Thoracic aorta (tissue), 2 donors: ENCODE data around the gene SLC24A3. TPM values are rescaled to one million over a fixed set of nuclear protein-coding genes. Genes with fewer than 3 reads are reported as not detected.

Experiments used
- ATAC-seq: fragments of 150-250 bp; one replicate; pipeline ENCODE4 v1.8.0; 2017; ENCODE audit warnings: low read depth; ENCODE audit not compliant: insufficient number of reproducible peaks, low FRiP score
- DNase-seq: peaks from one replicate; pipeline ENCODE4 v3.0.0-alpha.2; 2020; ENCODE audit warnings: low spot score
- H3K27ac ChIP-seq, 2 donors: fragments of 200-600 bp; sonication (generic); 1 replicate in 1 of 2; 2 replicates in 1 of 2; pipeline ENCODE4 v1.5.1; 2016; ENCODE audit warnings: mild to moderate bottlenecking in 2 of 2, moderate library complexity in 2 of 2
- H3K27me3 ChIP-seq: fragments of 200-600 bp; sonication (generic); replicated peaks from 2 replicates; pipeline ENCODE4 v1.6.0; 2016; ENCODE audit warnings: mild to moderate bottlenecking; ENCODE audit not compliant: insufficient read depth
- H3K36me3 ChIP-seq: fragments of 200-600 bp; sonication (generic); one replicate; pipeline ENCODE4 v1.5.1; 2016
- H3K4me1 ChIP-seq, 2 donors: fragments of 200-600 bp; sonication (generic); 1 replicate in 1 of 2; 2 replicates in 1 of 2; pipeline versions ENCODE4 v1.5.1 to v1.6.0; 2016; ENCODE audit warnings: low read depth in 2 of 2, mild to moderate bottlenecking in 1 of 2; ENCODE audit not compliant: control insufficient read depth in 1 of 2
- H3K4me3 ChIP-seq: fragments of 200-600 bp; sonication (generic); 2 replicates; pipeline ENCODE4 v1.5.1; 2016; ENCODE audit warnings: mild to moderate bottlenecking
- H3K9me3 ChIP-seq: fragments of 200-600 bp; sonication (generic); 2 replicates; pipeline ENCODE4 v1.5.1; 2016
- total RNA-seq, 2 donors: library from RNA; depleted of rRNA; stranded (reverse); fragments of >200 nt; gene quantifications; one replicate each; pipeline versions ENCODE4 v1.1.0 to v1.2.3, GENCODE V29; 2016
- TF ChIP-seq, protein P1 (sequence below): fragments of 200-600 bp; sonication (generic); IDR thresholded peaks from one replicate; pipeline ENCODE4 v1.5.1; 2019; ENCODE audit warnings: antibody characterized with exemption

SLC24A3 gene
- total RNA-seq, 2 donors from 2014 or later: 8.3 to 31.4 TPM

DNA sequence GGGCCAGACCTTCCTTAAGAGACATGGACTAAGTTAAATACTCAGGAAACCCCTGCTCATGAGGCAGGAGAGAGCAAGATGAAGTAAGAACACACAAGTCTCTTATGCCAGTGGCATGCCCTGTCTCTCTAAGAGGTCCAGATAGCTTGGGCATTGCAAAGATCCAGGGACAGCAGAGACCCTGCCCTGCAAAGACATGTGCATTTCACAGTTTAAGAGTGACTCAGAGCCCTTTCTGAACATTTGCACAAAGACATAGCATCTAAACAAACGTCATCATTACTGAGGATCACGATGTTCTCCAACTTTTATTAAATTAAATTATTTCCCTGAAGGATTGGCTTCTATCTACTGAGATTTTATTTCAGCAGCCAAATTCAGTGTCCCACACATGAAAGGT lies 315.1 kb downstream of the SLC24A3 start:
- TF ChIP-seq, protein P1, sequence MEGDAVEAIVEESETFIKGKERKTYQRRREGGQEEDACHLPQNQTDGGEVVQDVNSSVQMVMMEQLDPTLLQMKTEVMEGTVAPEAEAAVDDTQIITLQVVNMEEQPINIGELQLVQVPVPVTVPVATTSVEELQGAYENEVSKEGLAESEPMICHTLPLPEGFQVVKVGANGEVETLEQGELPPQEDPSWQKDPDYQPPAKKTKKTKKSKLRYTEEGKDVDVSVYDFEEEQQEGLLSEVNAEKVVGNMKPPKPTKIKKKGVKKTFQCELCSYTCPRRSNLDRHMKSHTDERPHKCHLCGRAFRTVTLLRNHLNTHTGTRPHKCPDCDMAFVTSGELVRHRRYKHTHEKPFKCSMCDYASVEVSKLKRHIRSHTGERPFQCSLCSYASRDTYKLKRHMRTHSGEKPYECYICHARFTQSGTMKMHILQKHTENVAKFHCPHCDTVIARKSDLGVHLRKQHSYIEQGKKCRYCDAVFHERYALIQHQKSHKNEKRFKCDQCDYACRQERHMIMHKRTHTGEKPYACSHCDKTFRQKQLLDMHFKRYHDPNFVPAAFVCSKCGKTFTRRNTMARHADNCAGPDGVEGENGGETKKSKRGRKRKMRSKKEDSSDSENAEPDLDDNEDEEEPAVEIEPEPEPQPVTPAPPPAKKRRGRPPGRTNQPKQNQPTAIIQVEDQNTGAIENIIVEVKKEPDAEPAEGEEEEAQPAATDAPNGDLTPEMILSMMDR: no peak
- ATAC-seq: no peak
- Histone ChIP-seq H3K27ac (no peak overlapping the region), H3K9me3 (no peaks in the 10 kb centered on the region), H3K27me3 (no peaks in the 10 kb centered on the region), H3K36me3 (no peaks in the 10 kb centered on the region), H3K4me1 (no peaks in the 10 kb centered on the region), H3K4me3 (no peak overlapping the region)
- DNase-seq: no peak

DNA sequence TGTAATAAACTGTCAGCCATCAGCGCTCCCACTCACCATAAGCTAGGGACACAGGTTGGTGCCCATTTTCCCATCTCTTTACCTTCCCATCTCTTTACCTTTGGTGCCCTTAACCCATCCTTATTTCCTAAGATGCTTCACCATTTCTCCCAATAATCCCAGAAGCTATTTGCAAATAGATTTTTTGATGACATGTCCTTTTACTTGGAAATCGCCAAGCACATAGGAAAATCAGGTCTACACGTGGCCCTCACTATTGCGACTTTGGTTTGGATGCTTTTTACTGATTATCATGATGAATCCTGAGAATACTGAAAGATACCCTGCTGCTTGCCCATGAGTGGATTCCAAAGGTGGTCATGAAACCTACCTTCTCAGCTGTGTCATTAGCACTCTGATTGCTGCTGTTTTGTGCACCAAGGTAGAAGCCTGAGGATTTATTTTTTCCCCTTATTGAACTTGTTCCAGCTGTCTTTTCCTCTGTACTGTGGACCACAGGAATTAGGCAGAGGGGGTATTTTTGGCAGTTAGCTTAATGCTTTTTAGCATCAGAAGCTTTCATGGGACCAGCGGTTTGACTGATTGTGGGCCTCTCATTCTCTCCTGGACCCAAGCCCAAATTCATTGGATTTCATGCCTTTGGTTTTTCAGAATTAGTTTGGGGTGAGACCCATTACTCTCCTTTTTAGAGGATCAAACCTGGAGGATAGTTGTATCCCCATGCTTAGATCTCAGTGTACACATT lies 316.0 kb downstream of the SLC24A3 start:
- Histone ChIP-seq H3K4me3 (no peak overlapping the region), H3K9me3 (no peaks in the 10 kb centered on the region), H3K27me3 (no peaks in the 10 kb centered on the region), H3K36me3 (no peaks in the 10 kb centered on the region), H3K4me1 (no peaks in the 10 kb centered on the region), H3K27ac (no peak overlapping the region)
- no peak for DNase-seq
- no peak for ATAC-seq
- TF ChIP-seq, protein P1: no peak

GRCh38 chr20:19530006-19530405 lies 317.6 kb downstream of the SLC24A3 start:
- Histone ChIP-seq H3K27me3 (no peaks in the 10 kb centered on the region), H3K36me3 (no peaks in the 10 kb centered on the region), H3K27ac (no peak overlapping the region), H3K4me1 (no peaks in the 10 kb centered on the region), H3K9me3 (no peaks in the 10 kb centered on the region), H3K4me3 (no peak overlapping the region)
- DNase-seq (no peak), ATAC-seq (no peak)
- TF ChIP-seq, protein P1: no peak

DNA sequence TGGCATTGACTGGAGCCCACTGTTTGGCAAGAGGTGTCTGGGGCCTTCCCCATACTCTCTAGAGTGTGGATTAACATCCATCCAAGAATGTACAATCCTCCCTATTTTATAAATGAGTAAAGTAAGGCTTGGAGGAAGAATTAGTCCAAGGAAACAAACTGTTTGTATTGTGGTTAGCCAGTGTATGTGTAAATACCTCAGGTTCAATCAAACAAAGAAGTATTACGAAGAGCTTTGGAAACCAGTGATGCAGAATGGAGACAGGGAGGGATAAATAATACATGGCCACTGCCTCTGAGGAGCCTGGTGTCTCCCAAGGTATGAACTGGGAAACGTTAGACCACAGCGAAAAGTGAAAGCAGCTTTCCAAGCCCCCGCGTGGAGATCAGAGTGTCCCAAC lies 319.0 kb downstream of the SLC24A3 start:
- no peak for ATAC-seq
- no peaks in the 10 kb centered on the region for H3K9me3 ChIP-seq
- H3K27ac ChIP-seq: no peak overlapping the region
- H3K4me3 ChIP-seq: no peak overlapping the region
- TF ChIP-seq, protein P1: no peak
- H3K4me1 ChIP-seq: no peaks in the 10 kb centered on the region
- no peak for DNase-seq
- no peaks in the 10 kb centered on the region for H3K36me3 ChIP-seq
- no peaks in the 10 kb centered on the region for H3K27me3 ChIP-seq

GRCh38 chr20:19538556-19538955 lies 326.1 kb downstream of the SLC24A3 start:
- Histone ChIP-seq H3K9me3 (no peaks in the 10 kb centered on the region), H3K27me3 (no peaks in the 10 kb centered on the region), H3K4me1 (peaks cover 3 to 7% of the 10 kb centered on the region in 2 donors), H3K27ac (no peak overlapping the region), H3K4me3 (no peak overlapping the region), H3K36me3 (no peaks in the 10 kb centered on the region)
- DNase-seq (no peak), ATAC-seq (no peak)
- TF ChIP-seq, protein P1: no peak
